NB4 (cell line): ENCODE data around the gene WNT6.

Experiments
- DNase-seq: peaks from one replicate; pipeline ENCODE4 v3.0.0; 2010; ENCODE audit warnings: low read depth
- H3K4me3 ChIP-seq: one replicate; pipeline ENCODE4 v1.5.1; 2011; ENCODE audit warnings: mild to moderate bottlenecking, low read depth, low read length, moderate library complexity
- MYC ChIP-seq: IDR thresholded peaks from 2 replicates; pipeline ENCODE4 v1.6.1; 2011; ENCODE audit warnings: low read depth, low read length
- POLR2A ChIP-seq: IDR thresholded peaks from 2 replicates; pipeline ENCODE4 v1.6.1; 2011; ENCODE audit warnings: mild to moderate bottlenecking; ENCODE audit not compliant: insufficient read length; ENCODE audit errors: extremely low read depth
- TF ChIP-seq, protein P1 (sequence below): IDR thresholded peaks from one replicate; pipeline ENCODE4 v1.5.1; 2012; ENCODE audit warnings: low read depth, low read length
- TF ChIP-seq, protein P2 (sequence below): IDR thresholded peaks from 2 replicates; pipeline ENCODE4 v1.6.1; 2011; ENCODE audit warnings: low read depth, low read length

WNT6 gene

GRCh38 chr2:218859556-218859987, at the start of gene WNT6:
Gene WNT6 (plus strand): TSS chr2:218859805. CDS start chr2:218860038, 233 bp downstream.
- no peak within 1 kb of the TSS for H3K4me3 ChIP-seq
- no peak for TF ChIP-seq MYC
- TF ChIP-seq, protein P1, sequence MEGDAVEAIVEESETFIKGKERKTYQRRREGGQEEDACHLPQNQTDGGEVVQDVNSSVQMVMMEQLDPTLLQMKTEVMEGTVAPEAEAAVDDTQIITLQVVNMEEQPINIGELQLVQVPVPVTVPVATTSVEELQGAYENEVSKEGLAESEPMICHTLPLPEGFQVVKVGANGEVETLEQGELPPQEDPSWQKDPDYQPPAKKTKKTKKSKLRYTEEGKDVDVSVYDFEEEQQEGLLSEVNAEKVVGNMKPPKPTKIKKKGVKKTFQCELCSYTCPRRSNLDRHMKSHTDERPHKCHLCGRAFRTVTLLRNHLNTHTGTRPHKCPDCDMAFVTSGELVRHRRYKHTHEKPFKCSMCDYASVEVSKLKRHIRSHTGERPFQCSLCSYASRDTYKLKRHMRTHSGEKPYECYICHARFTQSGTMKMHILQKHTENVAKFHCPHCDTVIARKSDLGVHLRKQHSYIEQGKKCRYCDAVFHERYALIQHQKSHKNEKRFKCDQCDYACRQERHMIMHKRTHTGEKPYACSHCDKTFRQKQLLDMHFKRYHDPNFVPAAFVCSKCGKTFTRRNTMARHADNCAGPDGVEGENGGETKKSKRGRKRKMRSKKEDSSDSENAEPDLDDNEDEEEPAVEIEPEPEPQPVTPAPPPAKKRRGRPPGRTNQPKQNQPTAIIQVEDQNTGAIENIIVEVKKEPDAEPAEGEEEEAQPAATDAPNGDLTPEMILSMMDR = no peak
- TF ChIP-seq, protein P2, sequence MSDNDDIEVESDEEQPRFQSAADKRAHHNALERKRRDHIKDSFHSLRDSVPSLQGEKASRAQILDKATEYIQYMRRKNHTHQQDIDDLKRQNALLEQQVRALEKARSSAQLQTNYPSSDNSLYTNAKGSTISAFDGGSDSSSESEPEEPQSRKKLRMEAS = no peak
- no peak for TF ChIP-seq POLR2A
- peak; percentile 49 for DNase-seq

- DNase-seq = no peak
- TF ChIP-seq, protein P1 = no peak
- TF ChIP-seq, protein P2 = no peak
- no peak for TF ChIP-seq POLR2A
- TF ChIP-seq MYC = no peak
- no peak overlapping the region for H3K4me3 ChIP-seq
These were observed 49.3 kb upstream of the WNT6 start for GRCh38 chr2:218810256-218810655.

GRCh38 chr2:218811382-218811781, 48.2 kb upstream of the WNT6 start:
- DNase-seq = peak; percentile 22
- TF ChIP-seq MYC (no peak), POLR2A (no peak)
- TF ChIP-seq, protein P1 = no peak
- TF ChIP-seq, protein P2 = no peak
- H3K4me3 ChIP-seq = no peak overlapping the region

- DNase-seq = no peak
- H3K4me3 ChIP-seq = no peak overlapping the region
- TF ChIP-seq MYC (no peak), POLR2A (no peak)
- TF ChIP-seq, protein P2 = no peak
- TF ChIP-seq, protein P1 = no peak
These were observed 47.3 kb upstream of the WNT6 start for GRCh38 chr2:218812096-218812815.

DNA sequence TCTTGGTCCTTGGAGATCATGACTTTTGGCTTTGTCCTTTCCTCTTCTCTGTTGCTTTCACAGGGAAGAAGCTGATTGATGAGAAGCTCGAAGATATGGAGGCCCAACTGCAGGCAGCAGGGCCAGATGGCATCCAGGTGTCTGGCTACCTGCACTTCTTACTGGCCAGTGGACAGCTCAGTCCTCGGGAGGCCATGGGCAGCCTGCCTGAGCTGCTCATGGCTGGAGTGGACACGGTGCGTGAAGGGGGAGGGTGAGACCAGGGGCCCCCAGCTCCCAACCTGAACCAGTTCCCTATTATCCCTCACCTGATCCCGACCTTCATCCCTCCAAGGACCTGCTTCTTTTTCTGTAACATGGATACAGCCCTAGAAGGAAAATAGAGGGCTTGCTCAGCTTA, 46.7 kb upstream of the WNT6 start:
- no peak for DNase-seq
- no peak overlapping the region for H3K4me3 ChIP-seq
- TF ChIP-seq MYC (no peak), POLR2A (no peak)
- TF ChIP-seq, protein P2 = no peak
- TF ChIP-seq, protein P1 = no peak
